Thyroid gland (tissue), 4 donors: ENCODE results near the gene HLCS.

ENCODE experiments used
- CTCF ChIP-seq, 6 experiments: fragments of 200-600 bp in 3 of 6; fragments of 450-650 bp in 3 of 6; sonication (generic) in 3 of 6; IDR thresholded peaks; one replicate each; pipeline ENCODE4 v1.5.1; 2016 to 2019; ENCODE audit warnings: antibody characterized with exemption in 6 of 6, mild to moderate bottlenecking in 2 of 6, inconsistent platforms in 1 of 6, moderate library complexity in 1 of 6
- POLR2A ChIP-seq, 2 donors: fragments of 450-650 bp; IDR thresholded peaks; one replicate each; pipeline ENCODE4 v1.6.1; 2017; ENCODE audit warnings: antibody characterized with exemption in 2 of 2, mild to moderate bottlenecking in 2 of 2, moderate library complexity in 1 of 2

- TF ChIP-seq CTCF (IDR thresholded peaks at IDR 0.05) (no peak), POLR2A (IDR thresholded peaks at IDR 0.05) (no peak)
These were observed 216.4 kb downstream of the HLCS start for GRCh38 chr21:36749935-36750575.
